ENCODE measurements around the gene PODN.

- TF ChIP-seq, protein P1, sequence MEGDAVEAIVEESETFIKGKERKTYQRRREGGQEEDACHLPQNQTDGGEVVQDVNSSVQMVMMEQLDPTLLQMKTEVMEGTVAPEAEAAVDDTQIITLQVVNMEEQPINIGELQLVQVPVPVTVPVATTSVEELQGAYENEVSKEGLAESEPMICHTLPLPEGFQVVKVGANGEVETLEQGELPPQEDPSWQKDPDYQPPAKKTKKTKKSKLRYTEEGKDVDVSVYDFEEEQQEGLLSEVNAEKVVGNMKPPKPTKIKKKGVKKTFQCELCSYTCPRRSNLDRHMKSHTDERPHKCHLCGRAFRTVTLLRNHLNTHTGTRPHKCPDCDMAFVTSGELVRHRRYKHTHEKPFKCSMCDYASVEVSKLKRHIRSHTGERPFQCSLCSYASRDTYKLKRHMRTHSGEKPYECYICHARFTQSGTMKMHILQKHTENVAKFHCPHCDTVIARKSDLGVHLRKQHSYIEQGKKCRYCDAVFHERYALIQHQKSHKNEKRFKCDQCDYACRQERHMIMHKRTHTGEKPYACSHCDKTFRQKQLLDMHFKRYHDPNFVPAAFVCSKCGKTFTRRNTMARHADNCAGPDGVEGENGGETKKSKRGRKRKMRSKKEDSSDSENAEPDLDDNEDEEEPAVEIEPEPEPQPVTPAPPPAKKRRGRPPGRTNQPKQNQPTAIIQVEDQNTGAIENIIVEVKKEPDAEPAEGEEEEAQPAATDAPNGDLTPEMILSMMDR (IDR thresholded peaks at IDR 0.05), result no peak
- no peak for TF ChIP-seq POLR2A (IDR thresholded peaks at IDR 0.05)
These were observed 71.4 kb downstream of the PODN start for GRCh38 chr1:53133261-53134041.
